Caki2 (cell line): Measurements from ENCODE around the gene CDK8. TPM values are rescaled to one million over a fixed set of nuclear protein-coding genes. Genes with fewer than 3 reads are reported as not detected.

Experiments
- DNase-seq: peaks from one replicate; pipeline ENCODE4 v3.0.0-alpha.2; 2015; ENCODE audit warnings: low read depth
- in situ Hi-C: cut with HindIII; loops from 2 replicates; pipeline ENCODE4 v1.10.0; 2016; ENCODE audit warnings: low sequenced_read_pairs, low pct_unique_long_range_greater_than_20kb, mixed read lengths
- total RNA-seq: library from RNA; depleted of rRNA; stranded (reverse); fragments of >200 nt; shearing (Covaris generic); gene quantifications from 2 replicates; pipeline ENCODE4 v1.2.3, GENCODE V29; 2014; ENCODE audit warnings: low replicate concordance

The CDK8 gene
- total RNA-seq, 1 experiment from 2014 or later: 12.7 TPM

DNA sequence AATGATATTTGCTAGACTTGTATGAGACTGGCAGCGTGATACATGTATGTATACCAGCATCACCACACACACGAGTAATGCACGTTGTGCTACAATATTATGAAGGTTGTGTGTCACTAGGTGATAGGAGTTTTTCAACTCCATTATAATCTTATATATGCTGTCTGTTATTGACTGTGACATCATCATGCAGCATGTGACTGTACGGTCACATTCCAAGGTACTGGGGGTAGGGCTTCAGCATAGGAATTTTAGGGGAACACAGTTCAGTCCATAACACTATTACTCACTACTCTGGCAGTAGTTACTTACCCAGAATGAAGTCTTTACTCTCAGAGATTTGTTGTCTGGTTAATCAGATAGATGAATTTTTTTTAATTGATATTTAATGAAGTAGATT, 91.1 kb downstream of the CDK8 start:
- in situ Hi-C loops: no loop called here
- DNase-seq: no peak

DNA sequence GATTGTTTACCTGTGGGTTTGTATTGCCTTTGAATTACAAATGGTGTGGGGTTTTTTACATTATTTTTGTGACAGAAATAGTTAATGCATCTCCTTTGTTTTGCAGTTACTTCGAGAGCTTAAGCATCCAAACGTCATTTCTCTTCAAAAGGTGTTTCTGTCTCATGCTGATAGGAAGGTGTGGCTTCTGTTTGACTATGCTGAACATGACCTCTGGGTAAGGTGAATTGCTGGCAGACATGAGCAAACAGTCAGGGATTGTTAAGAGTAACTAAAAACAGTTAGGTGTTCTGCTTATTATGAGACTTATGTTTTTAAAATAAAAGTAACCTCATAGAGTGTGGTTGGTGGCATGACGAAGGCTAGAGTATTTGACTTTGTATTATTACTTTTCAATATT, 95.0 kb downstream of the CDK8 start:
- no peak for DNase-seq
- in situ Hi-C loops: no loop called here

- in situ Hi-C loops: no loop called here
- DNase-seq: no peak
These were observed 108.3 kb downstream of the CDK8 start for GRCh38 chr13:26362261-26362660.

GRCh38 chr13:26370553-26370952, 116.6 kb downstream of the CDK8 start:
- DNase-seq: no peak
- in situ Hi-C loops: no loop called here

GRCh38 chr13:26372747-26373146, 118.8 kb downstream of the CDK8 start:
- in situ Hi-C loops: no loop called here
- DNase-seq: no peak

DNA sequence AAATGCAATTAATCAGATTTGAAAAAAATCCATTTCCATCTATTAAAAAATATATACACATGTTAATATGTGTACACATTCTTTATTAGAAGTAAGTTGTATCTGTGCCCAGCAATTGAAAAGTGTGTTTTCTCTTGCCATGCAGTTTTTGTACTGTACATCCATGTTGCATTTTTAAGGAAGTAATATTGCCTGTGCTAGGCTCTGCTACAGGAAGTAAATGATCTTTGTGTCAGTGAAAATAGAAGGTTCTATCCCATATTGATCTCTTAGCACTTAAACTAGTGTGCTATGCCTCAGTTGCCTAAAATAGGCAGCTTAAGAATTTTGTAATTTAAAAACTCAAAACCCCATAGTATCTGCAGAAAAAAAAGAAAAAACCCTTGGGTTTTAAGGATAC, 122.5 kb downstream of the CDK8 start:
- in situ Hi-C loops: no loop called here
- no peak for DNase-seq

- in situ Hi-C loops: no loop called here
- DNase-seq: no peak
These were observed 123.1 kb downstream of the CDK8 start for GRCh38 chr13:26377038-26377437.

DNA sequence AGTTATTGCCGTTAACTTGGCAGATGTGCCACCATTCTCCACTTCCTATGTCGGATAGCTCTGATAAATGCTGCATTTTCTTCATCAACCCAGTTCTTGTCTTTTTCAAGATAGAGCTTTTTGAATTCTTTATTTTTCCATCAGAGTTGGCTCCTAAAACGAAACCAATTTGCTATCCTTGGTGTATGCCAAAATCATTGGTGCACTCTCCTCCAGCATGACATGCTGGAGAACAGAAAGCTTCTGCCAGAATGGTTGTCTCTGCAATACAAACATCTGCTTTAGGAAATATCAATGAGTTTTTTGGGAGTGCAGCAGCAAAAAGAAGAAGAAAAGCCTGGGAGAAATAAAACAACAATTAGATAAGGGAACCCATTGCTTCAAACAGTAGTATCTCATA, 124.2 kb downstream of the CDK8 start:
- no peak for DNase-seq
- in situ Hi-C loops: no loop called here

DNA sequence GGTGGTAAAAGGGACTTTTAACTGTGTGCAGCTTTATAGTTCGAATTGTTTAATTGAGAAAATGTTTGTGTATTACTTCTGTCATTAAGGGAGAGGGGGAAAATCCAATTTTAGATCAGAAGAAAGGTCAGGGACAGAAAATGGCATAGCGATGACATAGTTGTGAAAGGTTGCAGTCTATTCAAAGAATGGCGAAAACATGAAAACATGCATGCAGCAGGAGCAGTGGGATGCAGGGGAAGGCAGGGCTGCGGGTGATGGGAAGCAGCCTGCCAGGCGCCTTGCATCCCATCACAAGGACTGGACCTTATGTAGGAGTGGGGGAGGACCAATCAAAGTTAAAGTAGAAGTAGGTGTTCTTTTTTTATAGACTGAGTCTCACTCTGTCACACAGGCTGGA, 125.9 kb downstream of the CDK8 start:
- DNase-seq: no peak
- in situ Hi-C loops: no loop called here

GRCh38 chr13:26380930-26381329, 127.0 kb downstream of the CDK8 start:
- no peak for DNase-seq
- in situ Hi-C loops: no loop called here

- no peak for DNase-seq
- in situ Hi-C loops: no loop called here
These were observed 128.4 kb downstream of the CDK8 start for GRCh38 chr13:26382366-26382765.

DNA sequence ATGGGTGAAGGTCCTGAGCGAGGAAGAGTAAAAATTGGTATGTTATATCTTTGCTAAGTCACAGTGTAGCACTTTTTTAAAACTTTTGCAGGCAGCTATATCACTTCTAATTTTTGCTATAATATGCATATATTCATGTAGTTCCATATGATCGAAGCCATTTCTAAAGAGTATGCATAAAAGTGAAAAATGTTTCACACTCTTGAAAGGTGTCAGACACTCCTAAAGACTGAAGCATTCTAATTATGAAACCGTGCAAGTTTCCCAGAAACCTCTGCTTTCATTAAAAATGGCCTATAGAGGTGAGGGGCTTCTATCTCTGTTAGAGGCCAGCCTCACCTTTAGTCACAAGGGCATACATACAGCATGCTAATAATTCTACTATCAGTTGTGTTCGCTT, 128.9 kb downstream of the CDK8 start:
- no peak for DNase-seq
- in situ Hi-C loops: no loop called here

GRCh38 chr13:26384587-26384986, 130.7 kb downstream of the CDK8 start:
- DNase-seq: no peak
- in situ Hi-C loops: no loop called here

DNA sequence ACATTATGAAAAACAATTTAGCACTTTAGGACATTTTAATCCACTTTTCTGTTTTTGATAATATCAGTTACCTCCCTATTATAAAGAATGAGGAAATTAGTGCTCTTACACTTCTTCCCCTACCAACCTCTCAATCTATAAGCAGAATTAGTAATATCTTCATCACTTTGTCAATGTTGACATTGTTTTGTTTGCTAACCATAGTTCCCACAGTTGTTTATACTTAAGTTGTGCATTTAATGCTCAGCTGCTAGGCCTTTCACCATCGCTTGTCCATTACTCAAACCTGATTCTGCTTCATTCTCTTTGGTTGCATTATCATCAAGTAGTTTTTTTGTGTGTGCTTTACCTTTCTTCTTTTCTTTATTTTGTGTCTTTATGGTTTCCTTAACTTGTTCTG, 132.1 kb downstream of the CDK8 start:
- DNase-seq: no peak
- in situ Hi-C loops: no loop called here

GRCh38 chr13:26390203-26390602, 136.3 kb downstream of the CDK8 start:
- no peak for DNase-seq
- in situ Hi-C loops: no loop called here

DNA sequence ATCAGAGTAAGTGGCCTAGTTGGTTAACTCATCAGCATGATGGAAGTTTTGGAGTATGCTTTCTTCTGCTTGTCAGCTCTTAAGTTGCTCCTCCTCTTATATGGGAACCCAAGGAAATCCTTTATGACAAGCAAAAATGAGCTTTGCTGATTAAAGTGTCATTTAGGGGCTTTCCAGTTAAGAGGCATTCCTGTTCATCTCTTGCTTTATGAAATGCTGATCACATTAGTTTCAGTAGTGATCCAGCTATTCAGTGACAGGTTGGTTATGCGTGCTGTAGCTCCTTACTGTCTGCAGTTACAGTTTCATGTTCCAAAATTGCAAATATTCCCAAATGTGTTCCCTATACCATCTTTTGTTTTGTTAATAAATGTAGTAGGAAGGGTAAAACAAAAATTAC, 146.6 kb downstream of the CDK8 start:
- in situ Hi-C loops: no loop called here
- DNase-seq: no peak

GRCh38 chr13:26401069-26401468, 147.1 kb downstream of the CDK8 start:
- in situ Hi-C loops: no loop called here
- no peak for DNase-seq

GRCh38 chr13:26401578-26402021, 147.7 kb downstream of the CDK8 start:
- no peak for DNase-seq
- in situ Hi-C loops: no loop called here

DNA sequence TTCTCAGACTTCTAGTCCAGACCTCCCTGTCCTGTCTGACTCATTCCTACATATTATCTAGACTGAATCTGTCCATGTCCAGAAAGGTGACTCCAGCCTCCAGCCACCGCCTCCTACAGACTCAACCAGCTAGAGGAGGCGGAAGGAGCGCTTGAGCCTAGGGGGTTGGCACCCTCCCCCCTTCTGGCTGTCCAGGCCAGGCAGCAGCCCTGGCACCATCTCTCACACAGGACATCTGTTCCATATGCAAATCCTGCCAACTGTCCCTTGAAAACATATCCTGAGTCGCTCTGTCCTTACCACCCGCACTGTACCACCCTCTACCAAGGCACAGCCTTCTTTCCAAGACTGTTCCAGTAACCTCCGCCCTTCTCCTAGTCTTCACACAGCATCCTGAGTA, 152.9 kb downstream of the CDK8 start:
- in situ Hi-C loops: no loop called here
- no peak for DNase-seq

GRCh38 chr13:26411206-26411605, 157.3 kb downstream of the CDK8 start:
- DNase-seq: no peak
- in situ Hi-C loops: no loop called here

- in situ Hi-C loops: no loop called here
- no peak for DNase-seq
These were observed 158.3 kb downstream of the CDK8 start for GRCh38 chr13:26412263-26412662.
